Activated CD4-positive, alpha-beta memory T cell treated with anti-CD3 and anti-CD28 coated beads, Interleukin-2, amount 10 ng/mL, durations not matched to agents 7 days and 5 days (primary cell): ENCODE data around the gene P2RX5. TPM values are rescaled to one million over a fixed set of nuclear protein-coding genes. Genes with fewer than 3 reads are reported as not detected.
A peak's percentile ranks its signal among the peaks of the same experiment; 100 is the strongest.

Source experiments
- CTCF ChIA-PET: fragments of 350-600 bp; sonication (Branson Sonifier 250); formaldehyde crosslinking; loops from one replicate; lab custom pipeline; 2021; ENCODE audit warnings: antibody characterized with exemption, inconsistent platforms; lab: Charles Lee
- POLR2A ChIA-PET: fragments of 350-600 bp; sonication (Branson Sonifier 250); formaldehyde crosslinking; loops from one replicate; lab custom pipeline; 2021; ENCODE audit warnings: antibody characterized with exemption; lab: Charles Lee
- DNase-seq: peaks from one replicate; pipeline ENCODE4 v3.0.0-alpha.2; 2020
- H3K27ac Mint-ChIP-seq: one replicate; pipeline ENCODE4 v1.8.0; 2021; ENCODE audit warnings: mild to moderate bottlenecking, mixed read lengths
- H3K27me3 Mint-ChIP-seq: one replicate; pipeline ENCODE4 v1.8.0; 2021; ENCODE audit warnings: mixed read lengths
- H3K36me3 Mint-ChIP-seq: one replicate; pipeline ENCODE4 v1.8.0; 2021; ENCODE audit warnings: low read depth, mixed read lengths
- H3K4me1 Mint-ChIP-seq: one replicate; pipeline ENCODE4 v1.8.0; 2021; ENCODE audit warnings: mixed read lengths
- H3K4me3 Mint-ChIP-seq: one replicate; pipeline ENCODE4 v1.8.0; 2021; ENCODE audit warnings: mild to moderate bottlenecking, mixed read lengths
- H3K9me3 Mint-ChIP-seq: one replicate; pipeline ENCODE4 v1.8.0; 2021; ENCODE audit warnings: mixed read lengths
- total RNA-seq, 2 experiments: library from RNA; stranded (reverse); gene quantifications; one replicate each; pipeline ENCODE4 v1.2.3, GENCODE V29; 2021

The P2RX5 gene
- total RNA-seq, 2 experiments from 2014 or later: 30.8 to 31.1 TPM

GRCh38 chr17:3690094-3690715 is 5.8 kb downstream of the P2RX5 start:
- ChIA-PET POLR2A (interaction anchor here (1.9 kb wide), 1 partner anchor 33 kb away, joined by 7 read pairs; no protein-coding TSS in a partner anchor), CTCF (no interaction called here)
- Mint-ChIP-seq H3K27ac (no peak overlapping the region), H3K4me3 (no peak overlapping the region), H3K9me3 (no peaks in the 10 kb centered on the region), H3K4me1 (peaks cover 27% of the 10 kb centered on the region), H3K36me3 (peaks cover 12% of the 10 kb centered on the region), H3K27me3 (no peaks in the 10 kb centered on the region)
- no peak for DNase-seq

- Mint-ChIP-seq H3K27me3 (no peaks in the 10 kb centered on the region), H3K4me1 (peaks cover 24% of the 10 kb centered on the region), H3K9me3 (no peaks in the 10 kb centered on the region), H3K27ac (no peak overlapping the region), H3K4me3 (no peak overlapping the region), H3K36me3 (peaks cover 12% of the 10 kb centered on the region)
- no peak for DNase-seq
- POLR2A ChIA-PET: no interaction called here
- CTCF ChIA-PET: no interaction called here
These were observed 6.5 kb downstream of the P2RX5 start for GRCh38 chr17:3689262-3690093.

- H3K36me3 Mint-ChIP-seq: peaks cover 12% of the 10 kb centered on the region
- H3K27ac Mint-ChIP-seq: no peak overlapping the region
- no peak for DNase-seq
- POLR2A ChIA-PET: no interaction called here
- H3K27me3 Mint-ChIP-seq: no peaks in the 10 kb centered on the region
- CTCF ChIA-PET: no interaction called here
- no peak overlapping the region for H3K4me3 Mint-ChIP-seq
- H3K9me3 Mint-ChIP-seq: no peaks in the 10 kb centered on the region
- H3K4me1 Mint-ChIP-seq: peaks cover 18% of the 10 kb centered on the region
These were observed 7.1 kb downstream of the P2RX5 start for GRCh38 chr17:3688852-3689261.

- peaks cover 15% of the 10 kb centered on the region for H3K4me1 Mint-ChIP-seq
- no peaks in the 10 kb centered on the region for H3K27me3 Mint-ChIP-seq
- H3K4me3 Mint-ChIP-seq: no peak overlapping the region
- H3K27ac Mint-ChIP-seq: no peak overlapping the region
- H3K36me3 Mint-ChIP-seq: peaks cover 12% of the 10 kb centered on the region
- DNase-seq: no peak
- no peaks in the 10 kb centered on the region for H3K9me3 Mint-ChIP-seq
- ChIA-PET CTCF (no interaction called here), POLR2A (no interaction called here)
These were observed 7.9 kb downstream of the P2RX5 start for GRCh38 chr17:3688027-3688553.

GRCh38 chr17:3685174-3685573 is 10.8 kb downstream of the P2RX5 start:
- no peak for DNase-seq
- Mint-ChIP-seq H3K27ac (no peak overlapping the region), H3K4me1 (peaks cover 24% of the 10 kb centered on the region), H3K4me3 (no peak overlapping the region), H3K9me3 (no peaks in the 10 kb centered on the region), H3K27me3 (no peaks in the 10 kb centered on the region), H3K36me3 (peaks cover 14% of the 10 kb centered on the region)
- POLR2A ChIA-PET: interaction anchor here (0.9 kb wide), 1 partner anchor 38 kb away, joined by 3 read pairs; the partner anchor contains the start of gene HASPIN
- CTCF ChIA-PET: no interaction called here

GRCh38 chr17:3683054-3683511 is 12.9 kb downstream of the P2RX5 start:
- CTCF ChIA-PET: interaction anchor here (0.6 to 2.4 kb wide), 18 partner anchors 9 to 164 kb away, joined by 3 to 21 read pairs (median 4); partner anchors contain the start of genes CTNS, EMC6, HASPIN and SHPK

GRCh38 chr17:3682033-3682432 is 13.9 kb downstream of the P2RX5 start:
- Mint-ChIP-seq H3K4me1 (peaks cover 27% of the 10 kb centered on the region), H3K36me3 (peaks cover 10% of the 10 kb centered on the region), H3K27ac (peak overlapping the region; percentile 49), H3K4me3 (no peak overlapping the region), H3K27me3 (no peaks in the 10 kb centered on the region), H3K9me3 (no peaks in the 10 kb centered on the region)
- ChIA-PET POLR2A (no interaction called here), CTCF (interaction anchor here (0.6 to 2.4 kb wide), 13 partner anchors 12 to 858 kb away, joined by 3 to 21 read pairs (median 5); partner anchors contain the start of genes CTNS, HASPIN and SHPK)
- no peak for DNase-seq

More at GRCh38 chr17:3683054-3683511, 12.9 kb downstream of the P2RX5 start:
- Mint-ChIP-seq H3K27ac (no peak overlapping the region), H3K27me3 (no peaks in the 10 kb centered on the region), H3K9me3 (no peaks in the 10 kb centered on the region), H3K4me3 (no peak overlapping the region), H3K4me1 (peaks cover 27% of the 10 kb centered on the region), H3K36me3 (peaks cover 10% of the 10 kb centered on the region)
- peak; percentile 67 for DNase-seq
- POLR2A ChIA-PET: no interaction called here

GRCh38 chr17:3681565-3681964 is 14.4 kb downstream of the P2RX5 start:
- Mint-ChIP-seq H3K9me3 (no peaks in the 10 kb centered on the region), H3K27ac (peak overlapping the region; percentile 49), H3K27me3 (no peaks in the 10 kb centered on the region), H3K36me3 (peaks cover 10% of the 10 kb centered on the region), H3K4me3 (no peak overlapping the region), H3K4me1 (peaks cover 27% of the 10 kb centered on the region)
- CTCF ChIA-PET: interaction anchor here (0.5 to 2.2 kb wide), 5 partner anchors 13 to 857 kb away, joined by 3 to 12 read pairs (median 5); no protein-coding TSS in a partner anchor
- DNase-seq: no peak
- POLR2A ChIA-PET: no interaction called here

- no peak overlapping the region for H3K27ac Mint-ChIP-seq
- ChIA-PET POLR2A (no interaction called here), CTCF (interaction anchor here (0.5 kb wide), 1 partner anchor 27 kb away, joined by 4 read pairs; no protein-coding TSS in a partner anchor)
- H3K4me3 Mint-ChIP-seq: no peak overlapping the region
- H3K9me3 Mint-ChIP-seq: no peaks in the 10 kb centered on the region
- H3K36me3 Mint-ChIP-seq: peaks cover 10% of the 10 kb centered on the region
- no peaks in the 10 kb centered on the region for H3K27me3 Mint-ChIP-seq
- peaks cover 27% of the 10 kb centered on the region for H3K4me1 Mint-ChIP-seq
- DNase-seq: no peak
These were observed 14.9 kb downstream of the P2RX5 start for GRCh38 chr17:3681057-3681456.

- Mint-ChIP-seq H3K36me3 (peaks cover 10% of the 10 kb centered on the region), H3K27me3 (no peaks in the 10 kb centered on the region), H3K4me3 (no peak overlapping the region), H3K27ac (peak overlapping the region; percentile 35), H3K9me3 (no peaks in the 10 kb centered on the region), H3K4me1 (peaks cover 27% of the 10 kb centered on the region)
- ChIA-PET CTCF (interaction anchor here (0.7 kb wide), 1 partner anchor 59 kb away, joined by 3 read pairs; no protein-coding TSS in a partner anchor), POLR2A (interaction anchor here (0.7 to 1.2 kb wide), 3 partner anchors 11 to 35 kb away, joined by 3 to 4 read pairs (median 3); no protein-coding TSS in a partner anchor)
- DNase-seq: no peak
These were observed 16.3 kb downstream of the P2RX5 start for GRCh38 chr17:3679531-3680126.

GRCh38 chr17:3678821-3679530 is 17.0 kb downstream of the P2RX5 start:
- Mint-ChIP-seq H3K27ac (no peak overlapping the region), H3K4me3 (no peak overlapping the region), H3K9me3 (no peaks in the 10 kb centered on the region), H3K27me3 (no peaks in the 10 kb centered on the region), H3K4me1 (peaks cover 27% of the 10 kb centered on the region), H3K36me3 (peaks cover 10% of the 10 kb centered on the region)
- ChIA-PET POLR2A (interaction anchor here (0.7 to 1.2 kb wide), 4 partner anchors 10 to 36 kb away, joined by 3 to 4 read pairs (median 3); partner anchors contain the start of genes EMC6 and TAX1BP3), CTCF (interaction anchor here (0.7 kb wide), 1 partner anchor 59 kb away, joined by 3 read pairs; no protein-coding TSS in a partner anchor)
- DNase-seq: no peak
